ENCODE results near the gene ATG4D. TPM values are rescaled to one million over a fixed set of nuclear protein-coding genes. Genes with fewer than 3 reads are reported as not detected.
"Not testable (repeated sequence)": the region's sequence is repeated elsewhere in the genome, so short reads cannot be mapped to it uniquely, and the experiment has no call there.

Gene ATG4D
- total RNA-seq, 1 donor from 2014 or later = 30.9 TPM

DNA sequence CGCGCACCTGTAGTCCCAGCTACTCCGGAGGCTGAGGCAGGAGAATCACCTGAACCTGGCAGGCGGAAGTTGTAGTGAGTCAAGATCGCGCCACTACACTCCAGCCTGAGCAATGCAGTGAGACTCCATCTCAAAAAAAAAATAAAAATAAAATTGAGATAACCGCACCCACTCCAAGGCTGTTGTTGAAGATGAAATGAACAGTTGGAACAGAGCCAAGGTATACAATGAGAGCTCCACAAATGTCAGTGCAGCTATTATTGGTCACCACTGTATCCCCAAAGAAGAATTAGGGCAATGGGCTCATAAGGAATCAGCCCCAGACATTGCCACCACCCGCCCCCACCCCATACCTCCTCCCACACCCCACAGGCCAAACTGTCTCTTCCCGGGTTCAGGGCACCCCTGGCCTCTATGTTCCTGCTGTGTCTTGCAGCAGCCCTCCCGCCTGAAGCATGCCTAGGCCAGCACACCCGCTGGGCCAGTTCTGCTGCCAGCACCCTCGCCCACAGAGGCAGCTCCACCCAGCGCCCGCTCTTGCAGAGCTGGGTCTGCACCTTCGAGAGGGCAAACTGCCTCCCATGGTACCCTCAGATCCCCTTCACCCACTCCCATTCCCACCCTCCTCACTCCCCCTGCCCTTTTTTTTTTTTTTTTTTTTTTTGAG is 22.9 kb upstream of the ATG4D start:
- H3K27ac Mint-ChIP-seq (ENCODE audit: unreplicated experiment) = no peak overlapping the region
- TF ChIP-seq, protein P1, sequence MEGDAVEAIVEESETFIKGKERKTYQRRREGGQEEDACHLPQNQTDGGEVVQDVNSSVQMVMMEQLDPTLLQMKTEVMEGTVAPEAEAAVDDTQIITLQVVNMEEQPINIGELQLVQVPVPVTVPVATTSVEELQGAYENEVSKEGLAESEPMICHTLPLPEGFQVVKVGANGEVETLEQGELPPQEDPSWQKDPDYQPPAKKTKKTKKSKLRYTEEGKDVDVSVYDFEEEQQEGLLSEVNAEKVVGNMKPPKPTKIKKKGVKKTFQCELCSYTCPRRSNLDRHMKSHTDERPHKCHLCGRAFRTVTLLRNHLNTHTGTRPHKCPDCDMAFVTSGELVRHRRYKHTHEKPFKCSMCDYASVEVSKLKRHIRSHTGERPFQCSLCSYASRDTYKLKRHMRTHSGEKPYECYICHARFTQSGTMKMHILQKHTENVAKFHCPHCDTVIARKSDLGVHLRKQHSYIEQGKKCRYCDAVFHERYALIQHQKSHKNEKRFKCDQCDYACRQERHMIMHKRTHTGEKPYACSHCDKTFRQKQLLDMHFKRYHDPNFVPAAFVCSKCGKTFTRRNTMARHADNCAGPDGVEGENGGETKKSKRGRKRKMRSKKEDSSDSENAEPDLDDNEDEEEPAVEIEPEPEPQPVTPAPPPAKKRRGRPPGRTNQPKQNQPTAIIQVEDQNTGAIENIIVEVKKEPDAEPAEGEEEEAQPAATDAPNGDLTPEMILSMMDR (IDR thresholded peaks at IDR 0.05) = no peak
- no peaks in the 10 kb centered on the region for H3K9me3 Mint-ChIP-seq (ENCODE audit: unreplicated experiment)
- peaks cover 30% of the 10 kb centered on the region for H3K4me1 Mint-ChIP-seq (ENCODE audit: unreplicated experiment)
- DNase-seq (ENCODE audit: extremely low spot score, unreplicated experiment) = no peak
- no peak overlapping the region for H3K4me3 Mint-ChIP-seq (ENCODE audit: unreplicated experiment)
- no peaks in the 10 kb centered on the region for H3K36me3 Mint-ChIP-seq (ENCODE audit: unreplicated experiment)
- H3K27me3 Mint-ChIP-seq (ENCODE audit: unreplicated experiment) = no peaks in the 10 kb centered on the region

DNA sequence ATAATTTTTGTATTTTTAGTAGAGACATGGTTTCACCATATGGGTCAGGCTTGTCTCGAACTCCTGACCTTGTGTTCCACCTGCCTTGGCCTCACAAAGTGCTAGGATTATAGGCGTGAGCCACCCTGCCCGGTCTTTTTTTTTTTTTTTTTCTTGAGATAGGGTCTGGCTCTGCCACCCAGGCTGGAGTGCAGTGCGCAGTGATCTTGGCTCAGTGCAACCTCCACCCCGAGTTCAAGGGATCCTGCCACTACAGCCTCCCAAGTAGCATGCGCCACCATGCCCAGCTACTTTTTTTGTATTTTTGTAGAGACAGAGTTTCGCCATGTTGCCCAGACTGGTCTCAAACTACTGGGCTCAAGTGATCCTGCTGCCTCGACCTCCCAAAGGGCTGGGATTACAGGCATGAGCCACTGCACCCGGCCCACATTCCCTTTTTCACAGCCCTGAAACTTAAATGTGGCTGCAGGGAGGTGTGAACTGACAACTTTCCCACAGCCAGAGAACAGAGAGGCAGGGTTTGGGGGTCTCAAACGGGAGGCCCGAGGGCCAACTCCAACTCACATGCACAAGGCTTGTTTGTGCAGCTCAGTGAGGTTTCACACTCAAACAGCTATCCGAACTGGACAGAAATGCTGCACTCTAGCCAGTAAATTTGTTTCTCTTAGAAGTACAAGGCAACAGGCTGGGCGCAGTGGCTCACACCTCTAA is 22.1 kb upstream of the ATG4D start:
- TF ChIP-seq, protein P1 (IDR thresholded peaks at IDR 0.05) = no peak
- H3K4me3 Mint-ChIP-seq (ENCODE audit: unreplicated experiment) = no peak overlapping the region
- no peak overlapping the region for H3K27ac Mint-ChIP-seq (ENCODE audit: unreplicated experiment)
- H3K36me3 Mint-ChIP-seq (ENCODE audit: unreplicated experiment) = no peaks in the 10 kb centered on the region
- H3K27me3 Mint-ChIP-seq (ENCODE audit: unreplicated experiment) = no peaks in the 10 kb centered on the region
- H3K9me3 Mint-ChIP-seq (ENCODE audit: unreplicated experiment) = no peaks in the 10 kb centered on the region
- no peak for DNase-seq (ENCODE audit: extremely low spot score, unreplicated experiment)
- H3K4me1 Mint-ChIP-seq (ENCODE audit: unreplicated experiment) = peaks cover 24% of the 10 kb centered on the region

DNA sequence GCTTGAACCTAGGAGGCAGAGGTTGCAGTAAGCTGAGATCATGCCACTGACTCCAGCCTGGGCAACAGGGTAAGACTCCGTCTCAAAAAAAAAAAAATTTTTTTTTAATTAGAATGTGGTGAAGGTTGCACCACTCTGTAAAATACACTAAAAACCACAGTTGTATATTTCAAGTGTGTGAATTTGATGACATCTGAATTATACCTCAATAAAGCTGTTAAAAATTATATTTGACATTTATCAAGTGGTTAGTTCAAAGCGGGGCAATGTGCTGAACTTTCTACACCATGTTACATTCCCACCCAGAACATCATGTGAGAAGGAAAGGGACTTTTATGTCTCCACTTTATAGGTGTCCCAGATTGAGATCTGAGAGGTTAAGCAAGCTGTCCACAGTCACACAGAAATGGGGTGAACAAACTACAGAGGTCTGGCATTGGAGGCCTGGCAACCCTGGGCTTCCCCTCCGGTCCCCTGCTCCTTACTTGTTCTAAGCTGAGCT is 20.5 kb upstream of the ATG4D start:
- Mint-ChIP-seq H3K4me3 (ENCODE audit: unreplicated experiment) (no peak overlapping the region), H3K27me3 (ENCODE audit: unreplicated experiment) (no peaks in the 10 kb centered on the region), H3K36me3 (ENCODE audit: unreplicated experiment) (no peaks in the 10 kb centered on the region), H3K27ac (ENCODE audit: unreplicated experiment) (no peak overlapping the region), H3K4me1 (ENCODE audit: unreplicated experiment) (peaks cover 16% of the 10 kb centered on the region), H3K9me3 (ENCODE audit: unreplicated experiment) (no peaks in the 10 kb centered on the region)
- no peak for DNase-seq (ENCODE audit: extremely low spot score, unreplicated experiment)
- TF ChIP-seq, protein P1 (IDR thresholded peaks at IDR 0.05) = no peak

DNA sequence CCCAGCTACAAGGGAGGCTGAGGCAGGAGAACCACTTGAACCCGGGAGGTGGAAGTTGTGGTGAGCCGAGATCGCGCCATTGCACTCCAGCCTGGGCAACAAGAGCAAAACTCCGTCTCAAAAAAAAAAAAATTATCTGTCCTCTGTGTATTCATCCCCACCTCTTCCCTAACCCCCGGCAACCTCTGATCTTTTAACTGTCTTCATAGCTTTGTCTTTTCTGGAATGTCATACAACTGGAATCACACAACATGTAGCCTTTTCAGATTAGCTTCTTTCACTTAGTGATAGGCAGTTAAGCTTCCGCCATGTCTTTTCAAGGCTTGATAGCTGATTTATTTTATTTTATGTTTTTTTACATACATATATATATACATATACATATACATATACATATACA is 18.1 kb upstream of the ATG4D start:
- no peaks in the 10 kb centered on the region for H3K27me3 Mint-ChIP-seq (ENCODE audit: unreplicated experiment)
- no peak overlapping the region for H3K27ac Mint-ChIP-seq (ENCODE audit: unreplicated experiment)
- H3K4me3 Mint-ChIP-seq (ENCODE audit: unreplicated experiment) = no peak overlapping the region
- H3K36me3 Mint-ChIP-seq (ENCODE audit: unreplicated experiment) = no peaks in the 10 kb centered on the region
- no peak for DNase-seq (ENCODE audit: extremely low spot score, unreplicated experiment)
- TF ChIP-seq, protein P1 (IDR thresholded peaks at IDR 0.05) = no peak
- peaks cover 3% of the 10 kb centered on the region for H3K4me1 Mint-ChIP-seq (ENCODE audit: unreplicated experiment)
- no peaks in the 10 kb centered on the region for H3K9me3 Mint-ChIP-seq (ENCODE audit: unreplicated experiment)

DNA sequence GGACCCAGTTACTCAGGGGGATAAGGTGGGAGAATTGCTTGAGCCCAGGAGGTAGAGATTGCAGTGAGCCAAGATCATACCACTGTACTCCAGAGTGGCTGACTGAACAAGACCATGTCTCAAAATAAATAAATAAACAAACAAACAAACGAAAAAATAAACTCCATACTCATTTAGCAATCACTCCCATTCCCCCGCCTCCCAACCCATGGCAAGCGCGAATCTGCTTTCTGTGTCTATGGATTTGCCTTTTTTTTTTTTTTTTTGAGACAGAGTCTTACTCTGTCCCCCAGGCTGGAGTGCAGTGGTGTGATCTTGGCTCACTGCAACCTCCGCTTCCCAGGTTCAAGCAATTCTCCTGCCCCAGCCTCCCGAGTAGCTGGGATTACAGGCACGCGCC is 16.8 kb upstream of the ATG4D start:
- H3K36me3 Mint-ChIP-seq (ENCODE audit: unreplicated experiment) = not testable (repeated sequence)

More for the DNA sequence above, 16.8 kb upstream of the ATG4D start:
- not testable (repeated sequence) for H3K4me1 Mint-ChIP-seq (ENCODE audit: unreplicated experiment); H3K27me3 Mint-ChIP-seq (ENCODE audit: unreplicated experiment); H3K9me3 Mint-ChIP-seq (ENCODE audit: unreplicated experiment); H3K27ac Mint-ChIP-seq (ENCODE audit: unreplicated experiment); H3K4me3 Mint-ChIP-seq (ENCODE audit: unreplicated experiment); DNase-seq (ENCODE audit: extremely low spot score, unreplicated experiment)

Measured in osteocyte (in vitro differentiated cells).